ENCODE results near the gene NAA10. TPM values are rescaled to one million over a fixed set of nuclear protein-coding genes. Genes with fewer than 3 reads are reported as not detected.
A peak's percentile ranks its signal among the peaks of the same experiment; 100 is the strongest.

NAA10 gene
- total RNA-seq, 4 donors from 2014 or later: 89.3 to 106 (median 95.4) TPM

GRCh38 chrX:153939573-153939972, 4.7 kb upstream of the NAA10 start:
- Histone ChIP-seq H3K4me3 (no peak overlapping the region), H3K9me3 (no peaks in the 10 kb centered on the region), H3K36me3 (no peaks in the 10 kb centered on the region), H3K27me3 (no peaks in the 10 kb centered on the region), H3K27ac (replicated peaks in 1 of 4) (no peak overlapping the region), H3K4me1 (peaks cover 3 to 16% (median 14%) of the 10 kb centered on the region in 4 donors)
- TF ChIP-seq POLR2A (IDR thresholded peaks at IDR 0.05; ENCODE audit: low read depth) (no peak), POLR2AphosphoS5 (IDR thresholded peaks at IDR 0.05) (no peak), EP300 (IDR thresholded peaks at IDR 0.05) (no peak)
- intact Hi-C loops (cut with DNase I): no loop called here
- 72% methylated on average over 7 of the region's 7 CpGs for WGBS
- DNase-seq (ENCODE audit: extremely low spot score): no peak

- TF ChIP-seq POLR2AphosphoS5 (IDR thresholded peaks at IDR 0.05) (no peak), EP300 (IDR thresholded peaks at IDR 0.05) (no peak), POLR2A (IDR thresholded peaks at IDR 0.05; ENCODE audit: low read depth) (no peak)
- TF ChIP-seq, protein P1, sequence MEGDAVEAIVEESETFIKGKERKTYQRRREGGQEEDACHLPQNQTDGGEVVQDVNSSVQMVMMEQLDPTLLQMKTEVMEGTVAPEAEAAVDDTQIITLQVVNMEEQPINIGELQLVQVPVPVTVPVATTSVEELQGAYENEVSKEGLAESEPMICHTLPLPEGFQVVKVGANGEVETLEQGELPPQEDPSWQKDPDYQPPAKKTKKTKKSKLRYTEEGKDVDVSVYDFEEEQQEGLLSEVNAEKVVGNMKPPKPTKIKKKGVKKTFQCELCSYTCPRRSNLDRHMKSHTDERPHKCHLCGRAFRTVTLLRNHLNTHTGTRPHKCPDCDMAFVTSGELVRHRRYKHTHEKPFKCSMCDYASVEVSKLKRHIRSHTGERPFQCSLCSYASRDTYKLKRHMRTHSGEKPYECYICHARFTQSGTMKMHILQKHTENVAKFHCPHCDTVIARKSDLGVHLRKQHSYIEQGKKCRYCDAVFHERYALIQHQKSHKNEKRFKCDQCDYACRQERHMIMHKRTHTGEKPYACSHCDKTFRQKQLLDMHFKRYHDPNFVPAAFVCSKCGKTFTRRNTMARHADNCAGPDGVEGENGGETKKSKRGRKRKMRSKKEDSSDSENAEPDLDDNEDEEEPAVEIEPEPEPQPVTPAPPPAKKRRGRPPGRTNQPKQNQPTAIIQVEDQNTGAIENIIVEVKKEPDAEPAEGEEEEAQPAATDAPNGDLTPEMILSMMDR (IDR thresholded peaks at IDR 0.05): no peak
- no peak overlapping the region for H3K4me3 ChIP-seq
- H3K27me3 ChIP-seq: no peaks in the 10 kb centered on the region
- 80% methylated on average over 10 of the region's 10 CpGs for WGBS
- no peaks in the 10 kb centered on the region for H3K9me3 ChIP-seq
- peaks cover 13 to 28% (median 17%) of the 10 kb centered on the region in 4 donors for H3K4me1 ChIP-seq
- intact Hi-C loops (cut with DNase I): no loop called here
- H3K36me3 ChIP-seq: peaks cover 0 to 3% (median under 1%) of the 10 kb centered on the region in 4 donors
- no peak overlapping the region for H3K27ac ChIP-seq (replicated peaks in 1 of 4)
- no peak for DNase-seq (ENCODE audit: extremely low spot score)
These were observed 3.5 kb upstream of the NAA10 start for GRCh38 chrX:153938226-153938786.

- Histone ChIP-seq H3K4me3 (no peak overlapping the region), H3K36me3 (peaks cover 0 to 15% (median 10%) of the 10 kb centered on the region in 4 donors), H3K9me3 (no peaks in the 10 kb centered on the region), H3K27ac (replicated peaks in 1 of 4) (no peak overlapping the region), H3K4me1 (peaks cover 13 to 34% (median 20%) of the 10 kb centered on the region in 4 donors), H3K27me3 (no peaks in the 10 kb centered on the region)
- 78% methylated on average over 3 of the region's 3 CpGs for WGBS
- TF ChIP-seq POLR2A (IDR thresholded peaks at IDR 0.05; ENCODE audit: low read depth) (no peak), EP300 (IDR thresholded peaks at IDR 0.05) (no peak), POLR2AphosphoS5 (IDR thresholded peaks at IDR 0.05) (no peak)
- TF ChIP-seq, protein P1 (IDR thresholded peaks at IDR 0.05): no peak
- intact Hi-C loops (cut with DNase I): no loop called here
- no peak for DNase-seq (ENCODE audit: extremely low spot score)
These were observed 2.2 kb upstream of the NAA10 start for GRCh38 chrX:153937056-153937455.

- TF ChIP-seq EP300 (IDR thresholded peaks at IDR 0.05) (no peak), POLR2AphosphoS5 (IDR thresholded peaks at IDR 0.05) (no peak), POLR2A (IDR thresholded peaks at IDR 0.05; ENCODE audit: low read depth) (no peak)
- TF ChIP-seq, protein P1 (IDR thresholded peaks at IDR 0.05): no peak
- Histone ChIP-seq H3K4me1 (peaks cover 13 to 30% (median 20%) of the 10 kb centered on the region in 4 donors), H3K27ac (replicated peaks in 1 of 4) (peak overlapping the region; percentile 55 to 82 (median 63)), H3K4me3 (peak overlapping the region; percentile 68 to 92 (median 72)), H3K27me3 (no peaks in the 10 kb centered on the region), H3K9me3 (no peaks in the 10 kb centered on the region), H3K36me3 (peaks cover 0 to 32% (median 27%) of the 10 kb centered on the region in 4 donors)
- no peak for DNase-seq (ENCODE audit: extremely low spot score)
- 34% methylated on average over 24 of the region's 32 CpGs for WGBS
- intact Hi-C loops (cut with DNase I): no loop called here
These were observed 552 bp upstream of the NAA10 start for GRCh38 chrX:153935326-153935851.

DNA sequence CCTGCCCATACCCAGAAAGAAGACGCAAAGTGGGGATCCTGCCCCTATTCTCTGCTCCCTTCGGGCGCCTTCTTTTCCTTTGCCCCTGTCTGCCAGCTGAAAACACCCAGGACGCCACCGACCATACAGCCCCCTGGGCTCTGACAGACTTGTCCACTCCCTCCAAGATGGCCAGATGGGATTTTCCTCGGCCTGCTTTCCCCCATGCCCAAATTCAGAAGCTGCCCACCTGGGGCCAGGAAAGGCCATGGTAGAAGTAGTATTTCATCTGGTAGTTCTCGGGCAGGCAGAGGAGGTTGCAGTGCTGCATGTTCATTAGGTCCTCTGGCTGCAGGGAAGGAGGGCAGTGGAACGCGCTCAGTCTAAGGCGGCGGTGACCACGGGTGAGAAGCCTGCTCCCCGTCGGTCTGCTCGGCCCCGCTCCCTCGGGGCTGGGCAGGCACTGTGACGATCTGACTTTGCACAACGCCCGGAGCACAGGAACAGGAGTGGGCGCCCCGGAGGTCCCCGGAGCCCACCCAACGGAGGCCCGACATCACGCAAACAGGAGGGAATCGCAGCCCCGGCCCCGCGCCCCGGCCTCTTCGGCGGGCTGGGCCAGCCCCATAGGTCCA, 582 bp downstream of the NAA10 start:
- no peak for DNase-seq (ENCODE audit: extremely low spot score)
- Histone ChIP-seq H3K4me3 (peak overlapping the region; percentile 68 to 92 (median 72)), H3K36me3 (peaks cover 0 to 43% (median 33%) of the 10 kb centered on the region in 4 donors), H3K9me3 (no peaks in the 10 kb centered on the region), H3K27ac (replicated peaks in 1 of 4) (peak overlapping the region; percentile 66 to 82 (median 72)), H3K27me3 (no peaks in the 10 kb centered on the region), H3K4me1 (peaks cover 15 to 35% (median 21%) of the 10 kb centered on the region in 4 donors)
- 53% methylated on average over 7 of the region's 33 CpGs for WGBS
- intact Hi-C loops (cut with DNase I): no loop called here
- no peak for TF ChIP-seq POLR2A (IDR thresholded peaks at IDR 0.05; ENCODE audit: low read depth)

Data from esophagus muscularis mucosa (tissue), 4 donors.